ENCODE results near the gene HYLS1. TPM values are rescaled to one million over a fixed set of nuclear protein-coding genes. Genes with fewer than 3 reads are reported as not detected.

HYLS1 gene
- total RNA-seq, 1 experiment from 2014 or later, result 8.1 TPM

GRCh38 chr11:125903711-125904659 is 16.5 kb downstream of the HYLS1 start, which contains the start of gene DDX25 (continued):
- TF ChIP-seq ESRRA (CRISPR knock-in tag; IDR thresholded peaks at IDR 0.05; ENCODE audit: borderline replicate concordance) (peak; percentile 99), HMGA2 (CRISPR knock-in tag; IDR thresholded peaks at IDR 0.05) (no peak), ZNF671 (CRISPR knock-in tag; IDR thresholded peaks at IDR 0.05) (no peak), CBFB (CRISPR knock-in tag; IDR thresholded peaks at IDR 0.05; ENCODE audit: low read depth) (peak; percentile 97), SP1 (CRISPR knock-in tag; conservative IDR thresholded peaks at IDR 0.05) (peak; percentile 96), TEAD1 (CRISPR knock-in tag; IDR thresholded peaks at IDR 0.05) (peak; percentile 100), TEAD4 (CRISPR knock-in tag; IDR thresholded peaks at IDR 0.05) (peak; percentile 93), IRF2 (CRISPR knock-in tag; IDR thresholded peaks at IDR 0.05; ENCODE audit: borderline replicate concordance, low read depth) (peak; percentile 86; the same call in 1 of the 2 replicates), JAZF1 (CRISPR knock-in tag; IDR thresholded peaks at IDR 0.05) (no peak), TP53 (CRISPR knock-in tag; IDR thresholded peaks at IDR 0.05) (peak; percentile 99), FOXJ3 (CRISPR knock-in tag; IDR thresholded peaks at IDR 0.05; ENCODE audit: borderline replicate concordance) (peak; percentile 67; the same call in 1 of the 2 replicates)
- TF ChIP-seq, protein P1, sequence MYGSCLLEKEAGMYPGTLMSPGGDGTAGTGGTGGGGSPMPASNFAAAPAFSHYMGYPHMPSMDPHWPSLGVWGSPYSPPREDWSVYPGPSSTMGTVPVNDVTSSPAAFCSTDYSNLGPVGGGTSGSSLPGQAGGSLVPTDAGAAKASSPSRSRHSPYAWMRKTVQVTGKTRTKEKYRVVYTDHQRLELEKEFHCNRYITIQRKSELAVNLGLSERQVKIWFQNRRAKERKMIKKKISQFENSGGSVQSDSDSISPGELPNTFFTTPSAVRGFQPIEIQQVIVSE (CRISPR knock-in tag; IDR thresholded peaks at IDR 0.05; ENCODE audit: borderline replicate concordance), result no peak
- TF ChIP-seq, protein P2, sequence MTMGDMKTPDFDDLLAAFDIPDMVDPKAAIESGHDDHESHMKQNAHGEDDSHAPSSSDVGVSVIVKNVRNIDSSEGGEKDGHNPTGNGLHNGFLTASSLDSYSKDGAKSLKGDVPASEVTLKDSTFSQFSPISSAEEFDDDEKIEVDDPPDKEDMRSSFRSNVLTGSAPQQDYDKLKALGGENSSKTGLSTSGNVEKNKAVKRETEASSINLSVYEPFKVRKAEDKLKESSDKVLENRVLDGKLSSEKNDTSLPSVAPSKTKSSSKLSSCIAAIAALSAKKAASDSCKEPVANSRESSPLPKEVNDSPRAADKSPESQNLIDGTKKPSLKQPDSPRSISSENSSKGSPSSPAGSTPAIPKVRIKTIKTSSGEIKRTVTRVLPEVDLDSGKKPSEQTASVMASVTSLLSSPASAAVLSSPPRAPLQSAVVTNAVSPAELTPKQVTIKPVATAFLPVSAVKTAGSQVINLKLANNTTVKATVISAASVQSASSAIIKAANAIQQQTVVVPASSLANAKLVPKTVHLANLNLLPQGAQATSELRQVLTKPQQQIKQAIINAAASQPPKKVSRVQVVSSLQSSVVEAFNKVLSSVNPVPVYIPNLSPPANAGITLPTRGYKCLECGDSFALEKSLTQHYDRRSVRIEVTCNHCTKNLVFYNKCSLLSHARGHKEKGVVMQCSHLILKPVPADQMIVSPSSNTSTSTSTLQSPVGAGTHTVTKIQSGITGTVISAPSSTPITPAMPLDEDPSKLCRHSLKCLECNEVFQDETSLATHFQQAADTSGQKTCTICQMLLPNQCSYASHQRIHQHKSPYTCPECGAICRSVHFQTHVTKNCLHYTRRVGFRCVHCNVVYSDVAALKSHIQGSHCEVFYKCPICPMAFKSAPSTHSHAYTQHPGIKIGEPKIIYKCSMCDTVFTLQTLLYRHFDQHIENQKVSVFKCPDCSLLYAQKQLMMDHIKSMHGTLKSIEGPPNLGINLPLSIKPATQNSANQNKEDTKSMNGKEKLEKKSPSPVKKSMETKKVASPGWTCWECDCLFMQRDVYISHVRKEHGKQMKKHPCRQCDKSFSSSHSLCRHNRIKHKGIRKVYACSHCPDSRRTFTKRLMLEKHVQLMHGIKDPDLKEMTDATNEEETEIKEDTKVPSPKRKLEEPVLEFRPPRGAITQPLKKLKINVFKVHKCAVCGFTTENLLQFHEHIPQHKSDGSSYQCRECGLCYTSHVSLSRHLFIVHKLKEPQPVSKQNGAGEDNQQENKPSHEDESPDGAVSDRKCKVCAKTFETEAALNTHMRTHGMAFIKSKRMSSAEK (CRISPR knock-in tag; IDR thresholded peaks at IDR 0.05; ENCODE audit: borderline replicate concordance), result peak; percentile 85
- TF ChIP-seq, protein P3, sequence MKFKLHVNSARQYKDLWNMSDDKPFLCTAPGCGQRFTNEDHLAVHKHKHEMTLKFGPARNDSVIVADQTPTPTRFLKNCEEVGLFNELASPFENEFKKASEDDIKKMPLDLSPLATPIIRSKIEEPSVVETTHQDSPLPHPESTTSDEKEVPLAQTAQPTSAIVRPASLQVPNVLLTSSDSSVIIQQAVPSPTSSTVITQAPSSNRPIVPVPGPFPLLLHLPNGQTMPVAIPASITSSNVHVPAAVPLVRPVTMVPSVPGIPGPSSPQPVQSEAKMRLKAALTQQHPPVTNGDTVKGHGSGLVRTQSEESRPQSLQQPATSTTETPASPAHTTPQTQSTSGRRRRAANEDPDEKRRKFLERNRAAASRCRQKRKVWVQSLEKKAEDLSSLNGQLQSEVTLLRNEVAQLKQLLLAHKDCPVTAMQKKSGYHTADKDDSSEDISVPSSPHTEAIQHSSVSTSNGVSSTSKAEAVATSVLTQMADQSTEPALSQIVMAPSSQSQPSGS (CRISPR knock-in tag; IDR thresholded peaks at IDR 0.05; ENCODE audit: borderline replicate concordance, low read depth), result peak; percentile 95
- TF ChIP-seq, protein P4, sequence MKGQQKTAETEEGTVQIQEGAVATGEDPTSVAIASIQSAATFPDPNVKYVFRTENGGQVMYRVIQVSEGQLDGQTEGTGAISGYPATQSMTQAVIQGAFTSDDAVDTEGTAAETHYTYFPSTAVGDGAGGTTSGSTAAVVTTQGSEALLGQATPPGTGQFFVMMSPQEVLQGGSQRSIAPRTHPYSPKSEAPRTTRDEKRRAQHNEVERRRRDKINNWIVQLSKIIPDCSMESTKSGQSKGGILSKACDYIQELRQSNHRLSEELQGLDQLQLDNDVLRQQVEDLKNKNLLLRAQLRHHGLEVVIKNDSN (CRISPR knock-in tag; IDR thresholded peaks at IDR 0.05), result peak; percentile 90

- POLR2A ChIA-PET, result no interaction called here
- Mint-ChIP-seq H3K4me1 (peaks cover 10% of the 10 kb centered on the region), H3K36me3 (peaks cover 17% of the 10 kb centered on the region)
Measured at GRCh38 chr11:125904678-125905077, 17.2 kb downstream of the HYLS1 start.

More at GRCh38 chr11:125904678-125905077, 17.2 kb downstream of the HYLS1 start:
- no peak for DNase-seq (ENCODE audit: low spot score)
- Mint-ChIP-seq H3K9me3 (no peaks in the 10 kb centered on the region), H3K27me3 (ENCODE audit: low read depth) (peaks cover 29% of the 10 kb centered on the region), H3K27ac (no peak overlapping the region), H3K4me3 (peak overlapping the region; percentile 62)
- ATAC-seq, result no peak
- peak; percentile 9; the same call in 1 of the 2 replicates for TF ChIP-seq CREB1 (CRISPR knock-in tag; IDR thresholded peaks at IDR 0.05)
- no peak for TF ChIP-seq PRRX2 (CRISPR knock-in tag; IDR thresholded peaks at IDR 0.05)
- 0 out of 2 replicates have a peak, but pooled peaks have one; percentile 4 for TF ChIP-seq FOXJ3 (CRISPR knock-in tag; IDR thresholded peaks at IDR 0.05; ENCODE audit: borderline replicate concordance)
- TF ChIP-seq, protein P5, sequence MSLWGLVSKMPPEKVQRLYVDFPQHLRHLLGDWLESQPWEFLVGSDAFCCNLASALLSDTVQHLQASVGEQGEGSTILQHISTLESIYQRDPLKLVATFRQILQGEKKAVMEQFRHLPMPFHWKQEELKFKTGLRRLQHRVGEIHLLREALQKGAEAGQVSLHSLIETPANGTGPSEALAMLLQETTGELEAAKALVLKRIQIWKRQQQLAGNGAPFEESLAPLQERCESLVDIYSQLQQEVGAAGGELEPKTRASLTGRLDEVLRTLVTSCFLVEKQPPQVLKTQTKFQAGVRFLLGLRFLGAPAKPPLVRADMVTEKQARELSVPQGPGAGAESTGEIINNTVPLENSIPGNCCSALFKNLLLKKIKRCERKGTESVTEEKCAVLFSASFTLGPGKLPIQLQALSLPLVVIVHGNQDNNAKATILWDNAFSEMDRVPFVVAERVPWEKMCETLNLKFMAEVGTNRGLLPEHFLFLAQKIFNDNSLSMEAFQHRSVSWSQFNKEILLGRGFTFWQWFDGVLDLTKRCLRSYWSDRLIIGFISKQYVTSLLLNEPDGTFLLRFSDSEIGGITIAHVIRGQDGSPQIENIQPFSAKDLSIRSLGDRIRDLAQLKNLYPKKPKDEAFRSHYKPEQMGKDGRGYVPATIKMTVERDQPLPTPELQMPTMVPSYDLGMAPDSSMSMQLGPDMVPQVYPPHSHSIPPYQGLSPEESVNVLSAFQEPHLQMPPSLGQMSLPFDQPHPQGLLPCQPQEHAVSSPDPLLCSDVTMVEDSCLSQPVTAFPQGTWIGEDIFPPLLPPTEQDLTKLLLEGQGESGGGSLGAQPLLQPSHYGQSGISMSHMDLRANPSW (CRISPR knock-in tag; conservative IDR thresholded peaks at IDR 0.05; ENCODE audit: low read depth), result 0 out of 2 replicates have a peak, but pooled peaks have one; percentile 39
- TF ChIP-seq ZNF671 (CRISPR knock-in tag; IDR thresholded peaks at IDR 0.05), result 0 out of 2 replicates have a peak, but pooled peaks have one; percentile 32
- no peak for TF ChIP-seq FOXP4 (CRISPR knock-in tag; IDR thresholded peaks at IDR 0.05)
- TF ChIP-seq, protein P6, sequence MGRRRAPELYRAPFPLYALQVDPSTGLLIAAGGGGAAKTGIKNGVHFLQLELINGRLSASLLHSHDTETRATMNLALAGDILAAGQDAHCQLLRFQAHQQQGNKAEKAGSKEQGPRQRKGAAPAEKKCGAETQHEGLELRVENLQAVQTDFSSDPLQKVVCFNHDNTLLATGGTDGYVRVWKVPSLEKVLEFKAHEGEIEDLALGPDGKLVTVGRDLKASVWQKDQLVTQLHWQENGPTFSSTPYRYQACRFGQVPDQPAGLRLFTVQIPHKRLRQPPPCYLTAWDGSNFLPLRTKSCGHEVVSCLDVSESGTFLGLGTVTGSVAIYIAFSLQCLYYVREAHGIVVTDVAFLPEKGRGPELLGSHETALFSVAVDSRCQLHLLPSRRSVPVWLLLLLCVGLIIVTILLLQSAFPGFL (CRISPR knock-in tag; IDR thresholded peaks at IDR 0.05; ENCODE audit: borderline replicate concordance), result no peak
- TF ChIP-seq, protein P7, sequence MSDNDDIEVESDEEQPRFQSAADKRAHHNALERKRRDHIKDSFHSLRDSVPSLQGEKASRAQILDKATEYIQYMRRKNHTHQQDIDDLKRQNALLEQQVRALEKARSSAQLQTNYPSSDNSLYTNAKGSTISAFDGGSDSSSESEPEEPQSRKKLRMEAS (CRISPR knock-in tag; IDR thresholded peaks at IDR 0.05), result peak; percentile 3; the same call in 1 of the 2 replicates
- CTCF ChIA-PET, result no interaction called here
